Gastrocnemius medialis (tissue), 4 donors: Measurements from ENCODE around the gene DLEC1. TPM values are rescaled to one million over a fixed set of nuclear protein-coding genes. Genes with fewer than 3 reads are reported as not detected.

Experiments used
- ATAC-seq, 2 donors: fragments of 150-250 bp; one replicate each; pipeline ENCODE4 v1.9.1; 2016
- DNase-seq, 2 donors: peaks; one replicate each; pipeline ENCODE4 v3.0.0-alpha.2; 2019
- H3K27ac ChIP-seq, 4 donors: fragments of 200-600 bp; sonication (generic); 1 replicate in 1 of 4; 2 replicates in 3 of 4; pipeline ENCODE4 v1.5.1; 2016 to 2018; ENCODE audit warnings: mild to moderate bottlenecking in 2 of 4, moderate library complexity in 1 of 4
- H3K27me3 ChIP-seq, 3 donors: fragments of 200-600 bp; sonication (generic) in 2 of 3; 1 replicate in 1 of 3; 2 replicates in 2 of 3; pipeline versions ENCODE4 v1.5.1 to v1.6.0; 2016 to 2019; ENCODE audit warnings: mild to moderate bottlenecking in 1 of 3, moderate library complexity in 1 of 3
- H3K36me3 ChIP-seq, 2 donors: fragments of 200-600 bp; sonication (generic) in 1 of 2; one replicate each; pipeline ENCODE4 v1.5.1; 2017 to 2018
- H3K4me1 ChIP-seq, 2 donors: fragments of 200-600 bp; sonication (generic) in 1 of 2; one replicate each; pipeline ENCODE4 v1.5.1; 2016 to 2017; ENCODE audit warnings: mild to moderate bottlenecking in 2 of 2
- H3K4me3 ChIP-seq, 4 donors: fragments of 200-600 bp; sonication (generic) in 3 of 4; 1 replicate in 1 of 4; 2 replicates in 3 of 4; pipeline ENCODE4 v1.5.1; 2016 to 2019; ENCODE audit warnings: mild to moderate bottlenecking in 2 of 4
- H3K9me3 ChIP-seq, 3 donors: fragments of 200-600 bp; sonication (generic) in 2 of 3; 1 replicate in 1 of 3; 2 replicates in 2 of 3; pipeline ENCODE4 v1.5.1; 2016 to 2019
- POLR2A ChIP-seq, 2 donors: fragments of 450-650 bp; IDR thresholded peaks; one replicate each; pipeline ENCODE4 v1.6.1; 2017; ENCODE audit warnings: antibody characterized with exemption in 2 of 2, mild to moderate bottlenecking in 2 of 2, moderate library complexity in 2 of 2
- in situ Hi-C, 4 donors: fragments of 200-750 bp; cut with MboI; loops; one replicate each; pipeline versions ENCODE4 v1.15.0 to v1.8.0; 2017; ENCODE audit warnings: low sequenced_read_pairs in 4 of 4
- intact Hi-C: fragments of 100-400 bp; cut with DNase I; formaldehyde crosslinking; loops from one replicate; pipeline ENCODE4 v1.15.1; 2023; ENCODE audit warnings: low total_unique reads
- total RNA-seq, 4 donors: library from RNA; depleted of rRNA; stranded (reverse); fragments of >200 nt; gene quantifications; one replicate each; pipeline versions ENCODE4 v1.1.0 to v1.2.3, GENCODE V29; 2016
- TF ChIP-seq, protein P1 (sequence below), 5 experiments: fragments of 450-650 bp in 3 of 5; fragments of 200-600 bp in 2 of 5; sonication (generic) in 2 of 5; IDR thresholded peaks in 4 of 5; conservative IDR thresholded peaks in 1 of 5; 1 replicate in 4 of 5; 2 replicates in 1 of 5; pipeline ENCODE4 v1.5.1; 2016 to 2019; ENCODE audit warnings: antibody characterized with exemption in 5 of 5, mild to moderate bottlenecking in 3 of 5, moderate library complexity in 3 of 5

The DLEC1 gene, protein sequence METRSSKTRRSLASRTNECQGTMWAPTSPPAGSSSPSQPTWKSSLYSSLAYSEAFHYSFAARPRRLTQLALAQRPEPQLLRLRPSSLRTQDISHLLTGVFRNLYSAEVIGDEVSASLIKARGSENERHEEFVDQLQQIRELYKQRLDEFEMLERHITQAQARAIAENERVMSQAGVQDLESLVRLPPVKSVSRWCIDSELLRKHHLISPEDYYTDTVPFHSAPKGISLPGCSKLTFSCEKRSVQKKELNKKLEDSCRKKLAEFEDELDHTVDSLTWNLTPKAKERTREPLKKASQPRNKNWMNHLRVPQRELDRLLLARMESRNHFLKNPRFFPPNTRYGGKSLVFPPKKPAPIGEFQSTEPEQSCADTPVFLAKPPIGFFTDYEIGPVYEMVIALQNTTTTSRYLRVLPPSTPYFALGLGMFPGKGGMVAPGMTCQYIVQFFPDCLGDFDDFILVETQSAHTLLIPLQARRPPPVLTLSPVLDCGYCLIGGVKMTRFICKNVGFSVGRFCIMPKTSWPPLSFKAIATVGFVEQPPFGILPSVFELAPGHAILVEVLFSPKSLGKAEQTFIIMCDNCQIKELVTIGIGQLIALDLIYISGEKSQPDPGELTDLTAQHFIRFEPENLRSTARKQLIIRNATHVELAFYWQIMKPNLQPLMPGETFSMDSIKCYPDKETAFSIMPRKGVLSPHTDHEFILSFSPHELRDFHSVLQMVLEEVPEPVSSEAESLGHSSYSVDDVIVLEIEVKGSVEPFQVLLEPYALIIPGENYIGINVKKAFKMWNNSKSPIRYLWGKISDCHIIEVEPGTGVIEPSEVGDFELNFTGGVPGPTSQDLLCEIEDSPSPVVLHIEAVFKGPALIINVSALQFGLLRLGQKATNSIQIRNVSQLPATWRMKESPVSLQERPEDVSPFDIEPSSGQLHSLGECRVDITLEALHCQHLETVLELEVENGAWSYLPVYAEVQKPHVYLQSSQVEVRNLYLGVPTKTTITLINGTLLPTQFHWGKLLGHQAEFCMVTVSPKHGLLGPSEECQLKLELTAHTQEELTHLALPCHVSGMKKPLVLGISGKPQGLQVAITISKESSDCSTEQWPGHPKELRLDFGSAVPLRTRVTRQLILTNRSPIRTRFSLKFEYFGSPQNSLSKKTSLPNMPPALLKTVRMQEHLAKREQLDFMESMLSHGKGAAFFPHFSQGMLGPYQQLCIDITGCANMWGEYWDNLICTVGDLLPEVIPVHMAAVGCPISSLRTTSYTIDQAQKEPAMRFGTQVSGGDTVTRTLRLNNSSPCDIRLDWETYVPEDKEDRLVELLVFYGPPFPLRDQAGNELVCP (N-terminal part only)
- not detected for total RNA-seq

DNA sequence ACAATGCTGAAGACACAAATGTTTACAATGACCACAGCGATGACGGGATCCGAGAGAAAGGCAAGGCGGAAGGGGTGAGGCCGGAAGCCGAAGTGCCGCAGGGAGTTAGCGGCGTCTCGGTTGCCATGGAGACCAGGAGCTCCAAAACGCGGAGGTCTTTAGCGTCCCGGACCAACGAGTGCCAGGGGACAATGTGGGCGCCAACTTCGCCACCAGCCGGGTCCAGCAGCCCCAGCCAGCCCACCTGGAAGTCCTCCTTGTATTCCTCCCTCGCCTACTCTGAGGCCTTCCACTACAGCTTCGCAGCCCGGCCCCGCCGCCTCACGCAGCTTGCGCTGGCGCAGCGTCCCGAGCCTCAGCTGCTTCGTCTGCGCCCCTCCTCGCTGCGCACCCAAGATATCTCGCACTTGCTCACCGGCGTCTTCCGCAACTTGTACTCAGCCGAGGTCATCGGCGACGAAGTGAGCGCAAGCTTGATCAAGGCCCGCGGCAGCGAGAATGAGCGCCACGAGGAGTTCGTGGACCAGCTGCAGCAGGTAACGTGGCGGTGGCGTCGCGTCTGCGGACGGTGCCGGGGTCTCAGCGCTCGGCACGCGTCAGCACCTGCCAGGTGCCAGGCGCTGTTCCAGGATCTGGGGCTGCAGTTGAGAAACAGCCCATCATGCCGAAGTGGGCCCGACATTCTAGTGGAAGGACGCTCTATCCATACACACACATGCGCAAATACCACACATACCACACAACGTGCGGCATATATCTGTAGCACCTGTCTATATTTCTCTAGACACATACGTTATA lies at the start of gene DLEC1:
DLEC1 (plus strand) TSS at position 108 of the 798 bp plus-strand sequence; CDS start at position 126, 18 bp downstream.
- DNase-seq = peak; percentile 39 to 42
- peaks cover 10 to 12% of the 10 kb centered on the region in 2 donors for H3K4me1 ChIP-seq
- intact Hi-C loops (no loop called here), in situ Hi-C loops (no loop called here)
- ATAC-seq = peak in 1 of 2 donors; percentile 8
- no peaks in the 10 kb centered on the region for H3K36me3 ChIP-seq
- no peak within 1 kb of the TSS for H3K27ac ChIP-seq
- peak within 1 kb of the TSS; percentile 52 to 63 (median 54) for H3K4me3 ChIP-seq
- H3K27me3 ChIP-seq = peaks cover 5 to 17% (median 8%) of the 10 kb centered on the region in 3 donors
- no peaks in the 10 kb centered on the region for H3K9me3 ChIP-seq
- TF ChIP-seq POLR2A (IDR thresholded peaks at IDR 0.05) = no peak
- TF ChIP-seq, protein P1, sequence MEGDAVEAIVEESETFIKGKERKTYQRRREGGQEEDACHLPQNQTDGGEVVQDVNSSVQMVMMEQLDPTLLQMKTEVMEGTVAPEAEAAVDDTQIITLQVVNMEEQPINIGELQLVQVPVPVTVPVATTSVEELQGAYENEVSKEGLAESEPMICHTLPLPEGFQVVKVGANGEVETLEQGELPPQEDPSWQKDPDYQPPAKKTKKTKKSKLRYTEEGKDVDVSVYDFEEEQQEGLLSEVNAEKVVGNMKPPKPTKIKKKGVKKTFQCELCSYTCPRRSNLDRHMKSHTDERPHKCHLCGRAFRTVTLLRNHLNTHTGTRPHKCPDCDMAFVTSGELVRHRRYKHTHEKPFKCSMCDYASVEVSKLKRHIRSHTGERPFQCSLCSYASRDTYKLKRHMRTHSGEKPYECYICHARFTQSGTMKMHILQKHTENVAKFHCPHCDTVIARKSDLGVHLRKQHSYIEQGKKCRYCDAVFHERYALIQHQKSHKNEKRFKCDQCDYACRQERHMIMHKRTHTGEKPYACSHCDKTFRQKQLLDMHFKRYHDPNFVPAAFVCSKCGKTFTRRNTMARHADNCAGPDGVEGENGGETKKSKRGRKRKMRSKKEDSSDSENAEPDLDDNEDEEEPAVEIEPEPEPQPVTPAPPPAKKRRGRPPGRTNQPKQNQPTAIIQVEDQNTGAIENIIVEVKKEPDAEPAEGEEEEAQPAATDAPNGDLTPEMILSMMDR (IDR thresholded peaks at IDR 0.05 in 4 of 5, conservative IDR thresholded peaks at IDR 0.05 in 1 of 5) = no peak

DNA sequence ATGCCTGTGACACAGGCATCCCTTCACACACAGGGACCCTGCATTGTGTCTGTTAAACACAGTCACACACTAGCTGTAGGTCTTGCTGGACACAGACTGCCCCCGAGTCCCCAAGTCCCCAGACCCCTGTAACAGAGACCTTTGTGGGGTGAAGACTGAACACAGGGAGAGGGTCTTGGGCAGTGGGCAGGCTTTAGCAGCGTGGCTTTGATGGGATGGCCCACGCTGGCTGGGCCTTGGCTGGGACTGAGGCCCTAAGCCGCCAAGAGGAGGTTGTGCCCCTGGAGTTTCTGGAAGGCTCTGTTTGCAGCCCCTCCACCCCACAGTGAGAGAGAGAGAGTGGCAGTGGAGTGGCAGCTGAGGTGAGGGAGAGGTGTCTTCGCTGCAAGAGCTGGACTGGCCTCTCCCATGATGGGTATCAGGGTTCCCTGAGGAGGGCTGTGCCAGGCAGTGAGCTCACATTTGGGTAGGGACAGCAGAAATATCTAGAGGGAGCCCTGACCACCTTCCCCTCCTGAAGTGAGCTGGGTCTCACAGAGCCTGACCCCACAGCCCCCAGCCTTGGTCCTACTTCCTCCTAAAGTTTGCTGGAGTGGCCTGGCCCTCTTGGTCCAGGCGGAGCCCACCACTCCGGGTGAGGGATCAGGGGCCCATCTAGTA lies 49.1 kb upstream of the DLEC1 start:
- no peak for ATAC-seq
- no peak for DNase-seq
- Histone ChIP-seq H3K27me3 (no peaks in the 10 kb centered on the region), H3K36me3 (no peaks in the 10 kb centered on the region), H3K4me3 (no peak overlapping the region), H3K4me1 (peaks cover 4 to 6% of the 10 kb centered on the region in 2 donors), H3K9me3 (no peaks in the 10 kb centered on the region), H3K27ac (no peak overlapping the region)
- in situ Hi-C loops = no loop called here
- intact Hi-C loops = no loop called here
- TF ChIP-seq POLR2A (IDR thresholded peaks at IDR 0.05) = no peak
- TF ChIP-seq, protein P1 (IDR thresholded peaks at IDR 0.05 in 4 of 5, conservative IDR thresholded peaks at IDR 0.05 in 1 of 5) = no peak

DNA sequence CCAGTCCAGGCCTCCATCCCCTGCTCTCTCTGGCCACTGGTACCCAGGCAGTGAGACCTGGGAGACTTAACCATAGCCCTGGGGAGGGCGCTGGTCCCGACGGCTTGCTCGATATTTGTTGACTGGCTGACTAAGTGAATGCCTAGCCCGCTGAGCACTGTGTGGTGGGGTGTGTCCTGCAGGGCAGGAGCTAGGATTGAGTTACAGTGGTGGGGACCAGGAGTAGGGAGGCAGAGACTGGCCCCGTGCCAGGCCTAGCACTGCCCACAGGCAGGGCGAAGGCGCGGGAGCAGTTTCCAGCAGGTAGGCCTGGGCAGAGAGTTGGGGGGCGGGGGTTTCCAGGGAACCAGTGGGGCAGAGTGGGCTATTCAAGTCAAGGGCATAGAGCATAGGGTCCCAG lies 48.5 kb upstream of the DLEC1 start, which contains the start of gene VILL:
VILL (plus strand) TSS at position 260 of the 400 bp plus-strand sequence. CDS start 2,887 bp downstream, outside the sequence.
- H3K9me3 ChIP-seq = no peaks in the 10 kb centered on the region
- no peak for DNase-seq
- intact Hi-C loops = no loop called here
- no peak within 1 kb of the TSS for H3K27ac ChIP-seq
- ATAC-seq = no peak
- no peak within 1 kb of the TSS for H3K4me3 ChIP-seq
- no peaks in the 10 kb centered on the region for H3K36me3 ChIP-seq
- peaks cover 4 to 6% of the 10 kb centered on the region in 2 donors for H3K4me1 ChIP-seq
- TF ChIP-seq POLR2A (IDR thresholded peaks at IDR 0.05) = no peak
- TF ChIP-seq, protein P1 (IDR thresholded peaks at IDR 0.05 in 4 of 5, conservative IDR thresholded peaks at IDR 0.05 in 1 of 5) = no peak
- in situ Hi-C loops = no loop called here
- no peaks in the 10 kb centered on the region for H3K27me3 ChIP-seq
